ENCODE measurements around the gene CNTN5.

The CNTN5 gene

GRCh38 chr11:99505316-99505715 is 484.6 kb downstream of the CNTN5 start:
- TF ChIP-seq CTCF (conservative IDR thresholded peaks at IDR 0.05) = no peak
- no peak overlapping the region for H3K27ac ChIP-seq

- no peak for TF ChIP-seq CTCF (conservative IDR thresholded peaks at IDR 0.05)
- no peak overlapping the region for H3K27ac ChIP-seq
Measured at GRCh38 chr11:99505831-99506230, 485.1 kb downstream of the CNTN5 start.

- H3K27ac ChIP-seq = no peak overlapping the region
- TF ChIP-seq CTCF (conservative IDR thresholded peaks at IDR 0.05) = no peak
Measured at GRCh38 chr11:99509863-99510262, 489.1 kb downstream of the CNTN5 start.

- no peak for TF ChIP-seq CTCF (conservative IDR thresholded peaks at IDR 0.05)
- H3K27ac ChIP-seq = no peak overlapping the region
Measured at GRCh38 chr11:99513368-99513767, 492.6 kb downstream of the CNTN5 start.

- TF ChIP-seq CTCF (conservative IDR thresholded peaks at IDR 0.05) = no peak
- H3K27ac ChIP-seq = no peak overlapping the region
Measured at GRCh38 chr11:99519095-99519494, 498.3 kb downstream of the CNTN5 start.

GRCh38 chr11:99522467-99523173 is 501.9 kb downstream of the CNTN5 start:
- no peak overlapping the region for H3K27ac ChIP-seq

GRCh38 chr11:99531468-99531867 is 510.7 kb downstream of the CNTN5 start:
- no peak for TF ChIP-seq CTCF (conservative IDR thresholded peaks at IDR 0.05)
- no peak overlapping the region for H3K27ac ChIP-seq

More at GRCh38 chr11:99522467-99523173, 501.9 kb downstream of the CNTN5 start:
- no peak for TF ChIP-seq CTCF (conservative IDR thresholded peaks at IDR 0.05)

Data from VCaP (cell line).